Endothelial cell of umbilical vein (primary cell): Measurements from ENCODE around the gene FARP1. TPM values are rescaled to one million over a fixed set of nuclear protein-coding genes. Genes with fewer than 3 reads are reported as not detected.

Source experiments
- BruUV-seq: library from RNA; stranded (reverse); fragments of 400-500 nt; replicated peaks from 2 replicates; lab custom pipeline; 2021; lab: Mats Ljungman, UMichigan
- CTCF ChIA-PET: fragments of 300-600, 350-600 bp; sonication (Branson Sonifier 250); formaldehyde crosslinking; loops from one replicate; lab custom pipeline; 2021; ENCODE audit warnings: antibody characterized with exemption, inconsistent platforms; lab: Charles Lee
- POLR2A ChIA-PET: fragments of 300-600, 350-600 bp; sonication (Branson Sonifier 250); formaldehyde crosslinking; loops from one replicate; lab custom pipeline; 2021; ENCODE audit warnings: antibody characterized with exemption, inconsistent platforms; lab: Charles Lee
- DNase-seq: peaks from one replicate; pipeline ENCODE4 v3.0.0-alpha.2; 2011; ENCODE audit warnings: low read depth, low spot score
- FAIRE-seq: peaks from 2 replicates; lab custom pipeline; 2011; peaks lifted over from hg19 to GRCh38; lab: Jason Lieb, UNC
- H2AFZ ChIP-seq: 2 replicates; pipeline ENCODE4 v1.6.0; 2012; ENCODE audit warnings: low read depth, low read length, control low read depth, inconsistent platforms
- H3K27ac ChIP-seq: 2 replicates; pipeline ENCODE4 v1.5.1; 2011; ENCODE audit warnings: low read depth, mild to moderate bottlenecking, control low read depth, low read length, moderate library complexity; ENCODE audit not compliant: insufficient read depth
- H3K27me3 ChIP-seq, 2 experiments: 2 replicates each; pipeline versions ENCODE4 v1.6.0 to v1.6.1; 2011; ENCODE audit warnings: low read length in 2 of 2, mixed read lengths in 1 of 2; ENCODE audit not compliant: control insufficient read depth in 2 of 2, insufficient read depth in 2 of 2
- H3K36me3 ChIP-seq, 2 experiments: 2 replicates in 1 of 2; 3 replicates in 1 of 2; pipeline ENCODE4 v1.5.1; 2011; ENCODE audit warnings: low read length in 2 of 2, mild to moderate bottlenecking in 1 of 2, moderate library complexity in 1 of 2; ENCODE audit not compliant: control insufficient read depth in 2 of 2, insufficient read depth in 2 of 2; ENCODE audit errors: extremely low read depth in 1 of 2
- H3K4me1 ChIP-seq: 3 replicates; pipeline ENCODE4 v1.5.1; 2011; ENCODE audit warnings: mild to moderate bottlenecking, low read length; ENCODE audit not compliant: control insufficient read depth, insufficient read depth; ENCODE audit errors: extremely low read depth
- H3K4me2 ChIP-seq: 2 replicates; pipeline ENCODE4 v1.6.1; 2011; ENCODE audit warnings: low read length, control low read depth, mixed read lengths; ENCODE audit not compliant: insufficient read depth
- H3K4me3 ChIP-seq, 3 experiments: fragments of 200-600 bp in 1 of 3; sonication (generic), shearing (Covaris generic) in 1 of 3; replicated peaks in 1 of 3; 2 replicates each; pipeline ENCODE4 v1.5.1; 2011 to 2016; ENCODE audit warnings: control low read depth in 3 of 3, low read length in 3 of 3, mild to moderate bottlenecking in 2 of 3, inconsistent platforms in 1 of 3, low read depth in 1 of 3, moderate library complexity in 1 of 3; ENCODE audit not compliant: insufficient read depth in 1 of 3
- H3K79me2 ChIP-seq: 2 replicates; pipeline ENCODE4 v1.6.0; 2012; ENCODE audit warnings: low read length, inconsistent platforms; ENCODE audit not compliant: control insufficient read depth, insufficient read depth
- H3K9ac ChIP-seq: replicated peaks from 2 replicates; pipeline ENCODE3; 2011; ENCODE audit warnings: low read length, control low read depth; ENCODE audit not compliant: insufficient read depth; ENCODE audit errors: extremely low read depth
- H3K9me1 ChIP-seq: replicated peaks from 3 replicates; pipeline ENCODE4 v1.6.0; 2011; ENCODE audit warnings: mild to moderate bottlenecking, low read length; ENCODE audit not compliant: control insufficient read depth, insufficient read depth; ENCODE audit errors: extremely low read depth
- H3K9me3 ChIP-seq: replicated peaks from 2 replicates; pipeline ENCODE4 v1.5.1; 2012; ENCODE audit warnings: low read length, inconsistent platforms; ENCODE audit not compliant: control insufficient read depth, insufficient read depth
- H4K20me1 ChIP-seq: replicated peaks from 2 replicates; pipeline ENCODE3; 2011; ENCODE audit warnings: mild to moderate bottlenecking, low read length; ENCODE audit not compliant: control insufficient read depth, insufficient read depth; ENCODE audit errors: extremely low read depth
- CTCF ChIP-seq, 2 donors: IDR thresholded peaks; 1 replicate in 1 of 2; 2 replicates in 1 of 2; pipeline ENCODE4 v1.5.1; 2011; ENCODE audit warnings: low read length in 2 of 2, mild to moderate bottlenecking in 2 of 2, moderate library complexity in 2 of 2, control low read depth in 1 of 2, inconsistent platforms in 1 of 2, low read depth in 1 of 2; ENCODE audit not compliant: insufficient read depth in 1 of 2; ENCODE audit errors: extremely low read depth in 1 of 2
- EZH2 ChIP-seq: IDR thresholded peaks from 2 replicates; pipeline ENCODE4 v1.6.1; 2012; ENCODE audit warnings: borderline replicate concordance, low read depth, mild to moderate bottlenecking, moderate library complexity, low read length, inconsistent platforms; ENCODE audit not compliant: severe bottlenecking
- FOS ChIP-seq: IDR thresholded peaks from 2 replicates; pipeline ENCODE4 v1.6.1; 2011; ENCODE audit warnings: mild to moderate bottlenecking, low read length, moderate library complexity, borderline replicate concordance; ENCODE audit not compliant: insufficient read depth
- GATA2 ChIP-seq: IDR thresholded peaks from 2 replicates; pipeline ENCODE4 v1.7.0; 2011; ENCODE audit warnings: low read depth, mild to moderate bottlenecking, moderate library complexity, mixed read lengths, low read length; ENCODE audit not compliant: insufficient read length, insufficient read depth
- JUN ChIP-seq: IDR thresholded peaks from 2 replicates; pipeline ENCODE4 v1.6.1; 2011; ENCODE audit warnings: borderline replicate concordance, low read depth; ENCODE audit not compliant: insufficient read length, insufficient read depth
- MAX ChIP-seq: IDR thresholded peaks from 2 replicates; pipeline ENCODE4 v1.6.1; 2011; ENCODE audit not compliant: insufficient read depth, insufficient read length
- MYC ChIP-seq: IDR thresholded peaks from one replicate; pipeline ENCODE4 v1.6.1; 2011; ENCODE audit warnings: mild to moderate bottlenecking, low read depth, low read length
- POLR2A ChIP-seq: IDR thresholded peaks from 2 replicates; pipeline ENCODE4 v1.6.1; 2012; ENCODE audit warnings: low read depth, mild to moderate bottlenecking, control low read depth, low read length
- POLR2AphosphoS5 ChIP-seq: IDR thresholded peaks from 2 replicates; pipeline ENCODE4 v1.6.1; 2012; ENCODE audit warnings: low read depth, mild to moderate bottlenecking, control low read depth, low read length, moderate library complexity; ENCODE audit not compliant: insufficient read depth
- dilution Hi-C: fragments of 300-500 bp; cut with MboI; formaldehyde crosslinking; loops from one replicate; pipeline ENCODE4 v1.15.0; 2019; ENCODE audit warnings: low sequenced_read_pairs; ENCODE audit not compliant: extremely low pct_ligation_motif_present
- intact Hi-C: fragments of 100-400 bp; cut with micrococcal nuclease; formaldehyde crosslinking; loops from one replicate; pipeline ENCODE4 v1.10.0; 2022
- polyA plus RNA-seq, 4 experiments: library from polyadenylated mRNA; depleted of rRNA in 3 of 4; stranded (reverse) in 3 of 4; unstranded in 1 of 4; fragments of >200 nt; gene quantifications; 2 replicates each; pipeline versions ENCODE4 v1.2.1 to v1.2.3, GENCODE V29; 2011 to 2012; ENCODE audit warnings: missing spikeins in 1 of 4
- total RNA-seq: library from RNA; stranded (reverse); gene quantifications from 2 replicates; pipeline ENCODE4 v1.2.3, GENCODE V29; 2021

Gene FARP1
- total and polyA plus RNA-seq, 2 donors (not counting 3 experiments of a cell fraction or from before 2014, with no cell fraction given): 19.0 to 77.7 TPM

- no peak overlapping the region for H3K4me3 ChIP-seq
- no peak for DNase-seq
- intact Hi-C loops (no loop called here), dilution Hi-C loops (loop anchor here (25.0 kb wide), 1 partner anchor 221 kb away; no protein-coding TSS in a partner anchor)
- TF ChIP-seq MYC (no peak), POLR2AphosphoS5 (no peak), EZH2 (no peak), GATA2 (no peak), FOS (no peak), POLR2A (no peak), MAX (no peak), CTCF (IDR thresholded peaks at IDR 0.05; ENCODE audit: extremely low read depth in 1 of 2, insufficient read depth in 1 of 2, low read depth in 1 of 2, low read length in 2 of 2) (no peak), JUN (no peak)
- no peak overlapping the region for H3K27ac ChIP-seq
- H3K36me3 ChIP-seq: peaks cover 0 to 3% of the 10 kb centered on the region in 2 experiments
- no peaks in the 10 kb centered on the region for H4K20me1 ChIP-seq
- no peaks in the 10 kb centered on the region for H3K9me3 ChIP-seq
- no TSS peak for BruUV-seq
- FAIRE-seq: no peak
- POLR2A ChIA-PET: no interaction called here
- no peak overlapping the region for H3K4me2 ChIP-seq
- H2AFZ ChIP-seq: no peak overlapping the region
- no peaks in the 10 kb centered on the region for H3K9me1 ChIP-seq
- H3K27me3 ChIP-seq: no peaks in the 10 kb centered on the region
- no peak overlapping the region for H3K9ac ChIP-seq
- no peaks in the 10 kb centered on the region for H3K79me2 ChIP-seq
- H3K4me1 ChIP-seq: no peaks in the 10 kb centered on the region
- CTCF ChIA-PET: interaction anchor here (1.0 to 2.6 kb wide), 3 partner anchors 212 to 232 kb away, joined by 4 to 9 read pairs (median 8); no protein-coding TSS in a partner anchor
Measured at GRCh38 chr13:98441056-98441676, 298.3 kb downstream of the FARP1 start.
